Suppressor macrophage (primary cell): Measurements from ENCODE around the gene RLF.
A peak's percentile ranks its signal among the peaks of the same experiment; 100 is the strongest.

ENCODE experiments used
- DNase-seq, 4 experiments: peaks; one replicate each; pipeline ENCODE4 v3.0.0-alpha.2; 2020 to 2022
- total RNA-seq, 17 experiments: gene quantifications; one replicate each; lab custom pipeline; 2026; ENCODE audit warnings: mixed read lengths in 6 of 17, inconsistent platforms in 3 of 17; lab: John Stamatoyannopoulos, UW

The RLF gene
- 32.0 to 78.8 (median 52.0) reads per million in 17 experiments for total RNA-seq

GRCh38 chr1:40161125-40161887, at the start of gene RLF:
RLF (plus strand) TSS chr1:40161387; CDS start chr1:40161400, 13 bp downstream.
- DNase-seq: peak; percentile 98 to 99 (median 98)

- DNase-seq: no peak
Measured at GRCh38 chr1:40114400-40114799, 46.8 kb upstream of the RLF start.

GRCh38 chr1:40120128-40120527, 41.1 kb upstream of the RLF start:
- DNase-seq: no peak

GRCh38 chr1:40122855-40123254, 38.3 kb upstream of the RLF start:
- no peak for DNase-seq

- DNase-seq: peak; percentile 3 to 54 (median 37)
Measured at GRCh38 chr1:40130892-40131291, 30.3 kb upstream of the RLF start.

- no peak for DNase-seq
Measured at GRCh38 chr1:40132383-40133311, 28.5 kb upstream of the RLF start.

GRCh38 chr1:40133312-40133665, 27.9 kb upstream of the RLF start:
- DNase-seq: no peak

GRCh38 chr1:40133839-40134238, 27.3 kb upstream of the RLF start:
- no peak for DNase-seq

GRCh38 chr1:40140211-40140973, 20.8 kb upstream of the RLF start:
- peak in 3 of 4 experiments; percentile 20 to 50 (median 24) for DNase-seq

GRCh38 chr1:40141878-40142535, 19.2 kb upstream of the RLF start:
- no peak for DNase-seq

GRCh38 chr1:40143891-40144575, 17.2 kb upstream of the RLF start:
- DNase-seq: peak; percentile 78 to 90 (median 84)

- DNase-seq: no peak
Measured at GRCh38 chr1:40151457-40152079, 9.6 kb upstream of the RLF start.

GRCh38 chr1:40153073-40153770, 8.0 kb upstream of the RLF start:
- peak; percentile 44 to 69 (median 54) for DNase-seq

GRCh38 chr1:40155135-40155534, 6.1 kb upstream of the RLF start:
- DNase-seq: peak in 3 of 4 experiments; percentile 8 to 63 (median 62)

GRCh38 chr1:40155910-40156309, 5.3 kb upstream of the RLF start:
- DNase-seq: no peak

GRCh38 chr1:40160806-40161124, 422 bp upstream of the RLF start:
- no peak for DNase-seq

- DNase-seq: peak in 1 of 4 experiments; percentile 54
Measured at GRCh38 chr1:40161888-40162397, 756 bp downstream of the RLF start.

GRCh38 chr1:40162753-40163441, 1.7 kb downstream of the RLF start:
- peak in 3 of 4 experiments; percentile 9 to 53 (median 27) for DNase-seq

- DNase-seq: no peak
Measured at GRCh38 chr1:40167317-40167716, 6.1 kb downstream of the RLF start.

- DNase-seq: no peak
Measured at GRCh38 chr1:40171036-40171435, 9.8 kb downstream of the RLF start.
